Measurements from ENCODE around the gene ZEB1.
"Not testable (repeated sequence)": the region's sequence is repeated elsewhere in the genome, so short reads cannot be mapped to it uniquely, and the experiment has no call there.

Gene ZEB1

DNA sequence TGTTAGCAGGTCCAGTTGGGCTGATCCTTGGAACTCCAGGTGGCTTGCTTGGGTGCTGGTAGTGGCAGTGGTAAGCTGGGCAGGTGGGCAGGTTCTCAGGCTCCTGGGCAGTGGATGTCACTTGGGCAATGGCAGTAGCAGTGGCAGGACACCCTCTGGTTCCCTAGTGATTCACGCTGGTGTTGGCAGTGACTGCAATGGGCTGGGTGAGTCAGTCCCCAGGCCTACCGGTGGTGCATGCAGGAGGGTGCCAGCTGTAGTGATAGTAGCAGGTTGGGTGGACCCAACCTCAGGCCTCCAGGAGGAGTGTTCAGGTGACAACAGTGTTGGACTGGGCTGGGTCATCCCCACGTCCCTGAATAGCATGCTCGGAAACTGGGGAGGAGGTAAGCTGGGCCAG, 189.2 kb downstream of the ZEB1 start:
- no peak for DNase-seq (ENCODE audit: low spot score)

DNA sequence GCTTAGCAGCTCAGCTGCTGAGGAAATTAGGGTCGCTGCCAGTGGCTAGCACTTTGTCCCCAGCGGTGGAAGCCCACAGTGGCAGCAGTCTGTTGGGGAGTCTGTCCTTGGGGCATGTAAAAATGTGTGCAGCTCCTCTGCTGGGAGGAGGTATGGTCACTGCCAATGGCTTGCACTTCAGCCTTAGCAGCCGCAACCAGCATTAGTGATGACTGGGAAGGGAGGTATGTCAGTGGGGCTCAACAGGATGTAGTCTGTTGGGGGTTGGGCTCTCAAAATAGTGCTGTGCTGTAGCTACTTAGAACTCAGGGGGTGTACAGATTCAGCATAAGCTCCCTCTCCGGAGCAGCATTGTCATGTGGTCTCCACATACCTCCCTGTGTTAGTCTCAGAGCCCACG, 189.9 kb downstream of the ZEB1 start:
- no peak for DNase-seq (ENCODE audit: low spot score)

DNA sequence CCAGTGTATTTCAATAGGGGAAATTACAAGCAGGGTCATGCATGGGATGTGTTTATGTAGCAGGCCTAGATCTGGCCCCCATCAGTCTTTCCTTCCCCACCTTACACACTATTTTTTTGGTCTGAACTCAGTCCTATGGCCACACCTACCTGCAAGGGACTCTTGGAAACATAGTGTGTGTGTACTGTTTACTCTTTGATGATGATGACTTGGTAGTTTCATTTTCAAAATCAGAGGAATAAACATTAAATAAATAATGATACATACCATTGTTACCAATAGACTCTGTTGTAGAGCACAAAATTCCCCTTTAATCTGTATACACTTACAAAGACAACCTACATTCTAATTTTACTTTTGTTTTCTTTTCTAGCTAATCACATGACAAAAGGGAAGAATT, 191.0 kb downstream of the ZEB1 start:
- no peak for DNase-seq (ENCODE audit: low spot score)

DNA sequence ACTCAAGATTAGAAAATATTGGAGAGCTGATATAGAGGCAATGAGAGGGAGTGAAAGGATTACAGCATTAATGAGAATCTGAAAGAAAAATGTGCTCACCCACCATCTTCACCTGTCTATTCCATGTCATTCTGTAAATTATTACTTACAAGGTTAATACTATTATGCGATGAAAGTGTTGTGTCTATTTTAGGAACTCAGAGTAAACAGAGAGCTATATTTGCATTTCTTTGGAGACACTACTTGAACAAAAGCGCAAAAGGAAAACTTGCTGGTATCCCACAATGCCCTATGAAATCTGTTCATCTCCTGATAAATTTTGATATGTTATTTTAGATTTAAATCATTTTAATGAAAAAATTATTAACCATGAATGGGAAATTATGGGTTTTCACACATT, 196.1 kb downstream of the ZEB1 start:
- DNase-seq (ENCODE audit: low spot score): no peak

DNA sequence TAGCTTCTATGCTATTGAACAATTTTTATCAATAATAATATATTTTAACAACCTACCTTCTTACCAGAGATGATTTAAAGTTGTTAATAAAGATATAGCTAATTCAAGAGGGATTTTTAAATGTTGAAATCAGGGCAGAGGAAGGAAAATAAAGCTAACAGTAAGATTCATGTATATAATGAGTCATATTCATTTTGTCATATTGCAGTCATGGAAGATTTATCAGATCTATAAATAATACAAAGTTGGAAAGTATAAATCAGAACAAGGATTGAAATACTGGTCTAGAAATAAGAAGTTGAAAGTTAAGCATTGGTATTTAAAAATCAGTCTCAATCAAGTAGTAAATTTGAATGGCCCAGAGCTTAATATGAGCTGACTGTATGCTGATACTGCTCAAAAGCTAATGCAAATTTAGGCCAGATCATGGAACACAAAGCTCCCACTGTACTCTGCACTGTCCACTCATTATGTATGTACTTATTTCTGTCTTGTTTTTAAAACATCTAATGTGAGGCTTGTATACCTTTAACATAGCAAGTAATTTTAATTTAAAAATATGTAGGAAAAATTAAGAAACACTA, 196.9 kb downstream of the ZEB1 start:
- DNase-seq (ENCODE audit: low spot score): no peak

DNA sequence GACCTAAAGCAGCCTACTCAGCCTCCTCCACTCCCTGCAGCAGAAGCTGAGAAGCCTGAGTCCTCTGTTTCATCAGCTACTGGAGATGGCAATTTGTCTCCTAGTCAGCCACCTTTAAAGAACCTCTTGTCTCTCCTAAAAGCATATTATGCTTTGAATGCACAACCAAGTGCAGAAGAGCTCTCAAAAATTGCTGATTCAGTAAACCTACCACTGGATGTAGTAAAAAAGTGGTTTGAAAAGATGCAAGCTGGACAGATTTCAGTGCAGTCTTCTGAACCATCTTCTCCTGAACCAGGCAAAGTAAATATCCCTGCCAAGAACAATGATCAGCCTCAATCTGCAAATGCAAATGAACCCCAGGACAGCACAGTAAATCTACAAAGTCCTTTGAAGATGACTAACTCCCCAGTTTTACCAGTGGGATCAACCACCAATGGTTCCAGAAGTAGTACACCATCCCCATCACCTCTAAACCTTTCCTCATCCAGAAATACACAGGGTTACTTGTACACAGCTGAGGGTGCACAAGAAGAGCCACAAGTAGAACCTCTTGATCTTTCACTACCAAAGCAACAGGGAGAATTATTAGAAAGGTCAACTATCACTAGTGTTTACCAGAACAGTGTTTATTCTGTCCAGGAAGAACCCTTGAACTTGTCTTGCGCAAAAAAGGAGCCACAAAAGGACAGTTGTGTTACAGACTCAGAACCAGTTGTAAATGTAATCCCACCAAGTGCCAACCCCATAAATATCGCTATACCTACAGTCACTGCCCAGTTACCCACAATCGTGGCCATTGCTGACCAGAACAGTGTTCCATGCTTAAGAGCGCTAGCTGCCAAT, 202.2 kb downstream of the ZEB1 start:
- DNase-seq (ENCODE audit: low spot score): no peak

DNA sequence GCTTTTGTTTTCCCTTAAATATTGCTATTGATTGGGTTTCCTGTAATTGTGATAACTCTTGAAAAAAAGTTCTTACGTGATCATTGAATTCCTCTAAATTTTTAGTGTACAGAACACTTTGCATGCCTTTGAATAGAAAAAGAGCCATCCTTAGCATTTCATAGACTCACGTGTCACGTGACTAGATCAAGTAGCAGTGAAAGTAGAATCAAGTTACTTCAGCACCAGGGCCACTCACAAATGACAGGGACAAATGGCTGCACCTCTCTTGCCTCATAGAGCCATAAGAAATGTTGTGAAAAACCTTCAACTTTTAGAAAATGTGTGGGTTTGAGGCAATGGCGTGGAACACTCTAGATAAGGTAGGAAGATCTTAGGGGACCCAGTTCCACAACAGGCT, 203.8 kb downstream of the ZEB1 start:
- DNase-seq (ENCODE audit: low spot score): no peak

DNA sequence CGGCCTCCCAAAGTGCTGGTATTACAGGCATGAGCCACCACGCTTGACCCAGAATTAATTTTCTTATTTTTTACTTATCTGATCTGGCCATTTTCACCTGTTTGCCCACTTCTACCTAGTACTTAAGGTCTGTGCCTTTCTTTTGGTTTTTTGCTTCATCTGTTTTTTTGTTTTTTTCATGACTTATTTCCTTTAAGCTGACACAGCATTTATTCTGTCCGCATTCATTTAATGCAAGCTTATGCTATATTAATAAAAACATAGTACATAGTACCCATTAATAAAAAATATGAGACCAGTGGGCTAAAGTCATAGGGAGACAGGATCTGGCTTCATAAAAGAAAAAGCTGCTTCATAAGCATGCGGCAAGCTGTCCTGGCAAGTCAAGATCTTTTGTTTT, 205.4 kb downstream of the ZEB1 start:
- DNase-seq (ENCODE audit: low spot score): no peak

DNA sequence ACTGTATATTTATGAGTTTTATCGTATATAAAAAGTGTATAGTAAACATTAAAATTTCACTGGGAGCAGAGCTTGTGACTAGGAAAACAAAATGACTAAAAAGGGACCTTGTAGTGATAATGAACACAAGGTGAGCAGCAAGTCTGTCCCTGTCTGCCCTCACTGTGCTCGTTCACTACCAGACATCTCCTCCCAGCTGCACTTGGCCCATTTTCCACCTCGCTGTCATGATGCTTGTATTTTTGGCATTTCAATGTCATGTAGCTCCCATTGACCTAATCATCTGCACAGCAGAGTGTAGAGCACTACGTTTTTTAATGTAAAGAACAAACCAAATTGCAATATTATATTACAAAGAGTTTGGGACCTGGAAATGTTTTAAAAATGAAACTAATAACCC, 207.2 kb downstream of the ZEB1 start:
- no peak for DNase-seq (ENCODE audit: low spot score)

DNA sequence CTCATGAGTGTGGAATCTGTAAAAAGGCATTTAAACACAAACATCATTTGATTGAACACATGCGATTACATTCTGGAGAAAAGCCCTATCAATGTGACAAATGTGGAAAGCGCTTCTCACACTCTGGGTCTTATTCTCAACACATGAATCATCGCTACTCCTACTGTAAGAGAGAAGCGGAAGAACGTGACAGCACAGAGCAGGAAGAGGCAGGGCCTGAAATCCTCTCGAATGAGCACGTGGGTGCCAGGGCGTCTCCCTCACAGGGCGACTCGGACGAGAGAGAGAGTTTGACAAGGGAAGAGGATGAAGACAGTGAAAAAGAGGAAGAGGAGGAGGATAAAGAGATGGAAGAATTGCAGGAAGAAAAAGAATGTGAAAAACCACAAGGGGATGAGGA, 207.7 kb downstream of the ZEB1 start:
- no peak for DNase-seq (ENCODE audit: low spot score)

DNA sequence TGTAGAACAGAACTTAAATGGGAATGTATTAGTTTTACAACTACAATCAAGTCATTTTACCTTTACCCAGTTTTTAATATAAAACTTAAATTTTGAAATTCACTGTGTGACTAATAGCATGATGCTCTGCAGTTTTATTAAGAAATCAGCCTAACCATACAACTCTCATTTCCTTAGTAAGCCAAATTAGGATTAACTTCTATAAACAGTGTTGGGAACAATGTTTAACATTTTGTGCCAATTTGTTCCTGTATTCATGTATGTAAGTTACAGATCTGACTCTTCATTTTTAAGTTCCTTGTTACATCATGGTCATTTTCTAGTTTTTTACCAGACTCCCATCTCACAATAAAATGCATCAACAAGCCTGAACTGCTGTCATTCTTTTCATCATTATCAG, 209.8 kb downstream of the ZEB1 start:
- DNase-seq (ENCODE audit: low spot score): no peak

DNA sequence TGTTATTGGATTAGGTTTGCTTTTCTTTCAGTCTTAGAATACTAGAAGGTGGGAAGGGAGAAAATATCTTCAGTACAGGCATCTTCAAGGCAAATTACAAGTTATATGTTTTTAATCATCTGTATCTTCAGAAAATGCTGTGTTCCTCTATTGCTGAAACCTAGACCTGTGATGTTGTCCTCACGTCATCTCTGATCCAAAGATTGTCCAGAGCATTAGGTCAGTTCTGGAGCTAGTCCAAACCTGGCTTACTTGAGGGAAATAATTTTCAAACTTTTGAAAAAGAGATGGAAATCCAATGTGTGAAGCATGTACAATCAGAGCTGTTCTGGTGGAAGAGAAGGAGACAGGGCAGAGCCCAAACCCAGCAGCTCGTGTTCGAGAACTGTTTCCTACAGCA, 217.3 kb downstream of the ZEB1 start:
- DNase-seq (ENCODE audit: low spot score): no peak

DNA sequence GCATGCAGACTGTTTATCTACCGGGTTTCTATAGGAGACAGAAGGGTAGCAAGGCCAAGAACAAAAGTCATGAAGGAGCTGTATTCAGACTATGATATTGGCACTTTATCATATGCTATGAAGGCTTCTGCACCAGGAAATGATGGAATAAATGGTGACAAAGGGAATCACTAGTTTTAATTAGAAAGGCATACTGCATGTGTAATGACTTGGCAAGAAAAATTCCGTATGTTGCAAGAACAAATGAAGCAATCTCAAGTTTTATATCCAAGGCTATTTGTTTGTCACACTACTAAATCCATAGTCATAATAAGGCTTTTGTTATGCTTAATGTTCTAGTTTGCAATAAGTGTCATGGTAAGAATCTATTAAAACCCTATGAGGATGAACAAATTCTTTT, 230.9 kb downstream of the ZEB1 start:
- DNase-seq (ENCODE audit: low spot score): no peak

DNA sequence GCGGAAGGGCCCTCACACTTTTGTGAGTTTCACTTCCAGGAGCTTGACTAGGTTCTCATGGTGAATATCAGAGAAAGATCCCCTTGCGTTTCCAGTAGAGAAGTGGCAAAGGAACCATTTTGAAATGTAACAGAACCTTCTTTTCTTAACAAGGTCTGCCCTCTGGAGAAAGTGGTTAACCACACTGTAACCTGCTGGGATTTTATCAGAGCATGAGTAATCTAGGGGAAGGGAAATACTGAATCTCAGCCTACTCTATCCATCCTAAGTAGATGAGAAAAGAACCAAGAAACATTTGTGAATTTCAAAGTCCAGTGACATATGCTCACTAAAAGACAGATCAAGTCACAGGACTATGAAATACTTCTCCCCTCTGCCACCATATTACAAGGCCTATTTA, 235.5 kb downstream of the ZEB1 start:
- DNase-seq (ENCODE audit: low spot score): no peak

DNA sequence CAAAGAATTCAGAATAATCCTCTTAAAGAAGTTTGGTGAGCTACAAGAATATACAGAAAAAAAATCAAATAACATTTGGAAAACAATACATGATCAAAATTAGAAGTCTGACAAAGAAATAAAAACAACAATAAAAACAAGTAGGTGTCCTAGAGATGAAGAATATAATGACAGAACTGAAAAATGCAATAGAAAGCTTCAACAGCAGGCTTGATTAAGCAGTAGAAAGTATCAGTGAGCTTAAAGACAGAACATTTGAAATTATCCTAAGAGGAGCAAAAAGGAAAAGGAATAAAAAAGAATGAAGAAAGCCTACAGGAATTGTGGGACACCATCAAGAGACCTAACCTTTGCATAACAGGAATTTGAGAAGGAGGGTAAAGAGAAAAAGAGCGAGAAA, 238.8 kb downstream of the ZEB1 start:
- no peak for DNase-seq (ENCODE audit: low spot score)

DNA sequence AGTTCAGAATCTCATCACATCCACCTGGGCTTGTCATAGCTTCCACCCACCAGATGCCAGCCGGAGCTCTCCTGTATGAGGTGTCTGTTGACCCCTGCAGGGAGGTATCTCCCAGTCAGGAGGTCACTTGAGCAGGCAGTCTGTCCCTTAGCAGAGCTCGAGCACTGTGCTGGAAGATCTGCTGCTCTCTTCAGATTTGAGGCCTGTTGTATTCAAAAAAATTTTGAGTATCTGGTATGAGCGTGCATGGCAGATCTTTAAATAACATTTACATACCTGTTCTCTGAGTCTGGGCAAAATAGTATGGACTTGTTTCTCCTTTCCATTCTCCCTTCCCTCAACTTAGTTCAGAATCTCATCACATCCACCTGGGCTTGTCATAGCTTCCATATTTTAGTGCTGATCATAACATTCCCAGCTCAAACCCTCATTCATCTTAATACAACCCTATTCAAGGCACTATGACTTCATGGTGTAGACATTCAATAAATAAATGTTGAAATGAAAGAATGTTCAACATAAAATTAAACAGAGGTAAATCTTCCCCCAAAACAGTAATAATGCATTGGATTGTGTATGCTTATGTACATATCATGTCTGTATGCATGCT, 249.3 kb downstream of the ZEB1 start:
- DNase-seq (ENCODE audit: low spot score): not testable (repeated sequence)

DNA sequence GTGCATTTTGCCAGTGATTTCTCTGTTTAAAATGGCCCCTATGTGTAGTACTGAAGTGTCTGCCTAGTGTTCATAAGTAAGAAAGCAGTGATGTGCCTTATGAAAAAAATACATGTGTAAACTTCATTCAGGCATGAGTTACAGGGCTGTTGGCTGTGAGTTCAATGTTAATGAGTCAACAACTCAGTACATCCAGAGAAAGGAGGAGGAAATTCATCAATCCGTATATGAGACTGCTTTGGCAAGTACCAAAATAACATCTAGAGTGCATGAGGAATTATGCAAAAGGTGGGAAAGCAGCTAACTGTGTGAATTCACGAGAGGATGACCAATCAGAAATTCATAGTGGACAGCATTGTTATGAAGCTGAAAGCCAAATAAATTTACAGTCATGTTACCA, 255.6 kb downstream of the ZEB1 start:
- DNase-seq (ENCODE audit: low spot score): no peak

DNA sequence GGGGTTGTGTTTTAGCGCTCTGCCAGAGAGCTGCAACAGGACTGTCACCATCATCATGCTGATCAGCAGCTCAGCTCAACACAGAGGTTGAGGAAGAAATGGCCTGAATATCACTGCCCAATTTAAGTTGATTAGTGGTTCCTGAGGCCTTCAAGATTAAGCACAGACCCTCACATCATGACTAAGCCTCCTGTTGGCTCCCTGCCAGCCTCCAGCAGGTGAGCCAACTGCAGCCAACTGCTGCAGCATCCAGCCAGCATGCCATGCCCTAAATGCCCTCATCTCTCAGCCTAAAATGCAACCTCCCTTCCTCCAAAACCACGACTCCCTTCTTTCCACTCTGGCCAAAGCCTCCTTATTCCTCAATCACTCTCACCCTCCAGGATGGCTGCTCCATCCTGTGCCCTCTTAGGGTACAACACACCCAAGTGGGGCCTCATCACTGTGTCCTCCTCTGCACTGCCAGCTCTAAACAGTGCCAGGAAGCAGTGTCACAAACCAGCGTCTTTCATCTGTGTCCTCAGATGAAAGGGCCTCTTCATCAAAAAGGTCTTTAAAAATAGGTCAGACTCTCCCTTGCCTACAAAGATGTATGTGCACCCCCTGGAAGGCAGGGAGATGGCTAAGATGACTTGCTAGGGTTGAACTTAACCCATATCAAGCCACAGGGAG, 259.3 kb downstream of the ZEB1 start:
- DNase-seq (ENCODE audit: low spot score): no peak

DNA sequence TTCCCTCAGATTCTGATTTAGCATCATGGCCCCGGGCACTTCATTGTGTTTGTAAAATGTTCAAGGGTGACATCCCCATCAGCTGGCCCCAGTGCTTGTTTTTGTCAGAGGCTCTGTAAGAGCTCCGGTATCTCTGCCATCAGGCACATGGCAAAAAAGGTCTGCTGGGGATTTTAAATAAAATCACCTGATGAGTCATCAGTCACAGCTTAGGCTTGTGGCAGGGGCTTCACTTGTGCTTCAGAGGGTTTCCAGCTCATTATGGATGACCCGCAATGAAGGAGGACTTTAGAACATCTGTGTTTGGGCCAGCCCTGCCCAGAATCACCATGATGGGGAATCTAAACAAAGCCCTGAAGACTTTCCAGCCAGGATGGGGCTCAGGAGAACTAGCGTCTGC, 259.9 kb downstream of the ZEB1 start:
- DNase-seq (ENCODE audit: low spot score): no peak
